HepG2 (cell line): ENCODE measurements around the gene IFNL1. TPM values are rescaled to one million over a fixed set of nuclear protein-coding genes. Genes with fewer than 3 reads are reported as not detected.

ENCODE experiments used
- ASH2L ChIP-seq: fragments of 300-600, 200-600 bp; sonication (generic); IDR thresholded peaks from 2 replicates; pipeline ENCODE4 v1.7.0; 2017; ENCODE audit warnings: low read depth, mild to moderate bottlenecking, moderate library complexity, mixed read lengths, low read length; ENCODE audit not compliant: insufficient read length
- FOXO1 ChIP-seq: sonication (generic); formaldehyde crosslinking; IDR thresholded peaks from 2 replicates; pipeline ENCODE4 v1.4.0; 2020; ENCODE audit warnings: missing genetic modification reagents
- KDM5B ChIP-seq: sonication (generic); formaldehyde crosslinking; IDR thresholded peaks from 2 replicates; pipeline ENCODE4 v1.4.0; 2020; ENCODE audit warnings: missing genetic modification reagents, mild to moderate bottlenecking, borderline replicate concordance
- KMT2B ChIP-seq: IDR thresholded peaks from 2 replicates; pipeline ENCODE4 v1.6.1; 2016; ENCODE audit warnings: missing genetic modification reagents, missing compliant biosample characterization
- PLSCR1 ChIP-seq: sonication (generic); formaldehyde crosslinking; IDR thresholded peaks from 2 replicates; pipeline ENCODE4 v1.5.0; 2020; ENCODE audit warnings: missing genetic modification reagents, mild to moderate bottlenecking, borderline replicate concordance
- RFX3 ChIP-seq: IDR thresholded peaks from 2 replicates; pipeline ENCODE4 v1.6.1; 2016; ENCODE audit warnings: missing biosample characterization, missing genetic modification reagents
- TSC22D2 ChIP-seq: sonication (generic); formaldehyde crosslinking; IDR thresholded peaks from 2 replicates; pipeline ENCODE4 v1.5.1; 2020; ENCODE audit warnings: missing genetic modification reagents, mild to moderate bottlenecking, borderline replicate concordance
- WIZ ChIP-seq: sonication (generic); formaldehyde crosslinking; IDR thresholded peaks from 2 replicates; pipeline ENCODE4 v1.5.1; 2020; ENCODE audit warnings: mild to moderate bottlenecking, missing genetic modification reagents
- ZBTB33 ChIP-seq: sonication (generic); formaldehyde crosslinking; IDR thresholded peaks from 2 replicates; pipeline ENCODE4 v1.4.0; 2020; ENCODE audit warnings: missing genetic modification reagents
- ZFP62 ChIP-seq: sonication (generic); formaldehyde crosslinking; IDR thresholded peaks from 2 replicates; pipeline ENCODE4 v1.4.0; 2020; ENCODE audit warnings: missing genetic modification reagents
- ZNF552 ChIP-seq: sonication (generic); formaldehyde crosslinking; IDR thresholded peaks from 2 replicates; pipeline ENCODE4 v1.9.0; 2022; ENCODE audit warnings: missing genetic modification reagents, mild to moderate bottlenecking, borderline replicate concordance
- ZNF740 ChIP-seq: sonication (generic); formaldehyde crosslinking; IDR thresholded peaks from 2 replicates; pipeline ENCODE4 v1.4.0; 2020; ENCODE audit warnings: missing genetic modification reagents
- polyA plus RNA-seq, 8 experiments: library from polyadenylated mRNA; depleted of rRNA in 3 of 8; stranded (reverse) in 7 of 8; unstranded in 1 of 8; fragments of >200 nt; fragmentation: Illumina TruSeq in 4 of 8; extraction: Trizol in 4 of 8; gene quantifications; 2 replicates each; pipeline versions ENCODE4 v1.2.1 to v1.2.3, GENCODE V29; 2011 to 2016; ENCODE audit warnings: low read depth in 4 of 8, missing spikeins in 1 of 8, mixed read lengths in 1 of 8; ENCODE audit not compliant: insufficient read depth in 1 of 8
- total RNA-seq, 5 experiments: library from RNA; depleted of rRNA; stranded (reverse); fragments of >200 nt; fragmentation: Illumina TruSeq; extraction: Trizol; gene quantifications; 2 replicates each; pipeline ENCODE4 v1.2.3, GENCODE V29; 2016; ENCODE audit warnings: low read depth in 1 of 5

The IFNL1 gene
- total and polyA plus RNA-seq, 2 of the 13 experiments (the other 11 are each of a cell fraction or from before 2014, with no cell fraction given), result not detected

- no peak for TF ChIP-seq ZNF740 (CRISPR knock-in tag)
- TF ChIP-seq TSC22D2 (CRISPR knock-in tag), result no peak
- TF ChIP-seq ZBTB33, result no peak
- TF ChIP-seq ZNF552 (CRISPR knock-in tag), result no peak
- no peak for TF ChIP-seq KDM5B (CRISPR knock-in tag)
- TF ChIP-seq PLSCR1 (CRISPR knock-in tag), result no peak
- no peak for TF ChIP-seq ASH2L
- TF ChIP-seq RFX3 (CRISPR knock-in tag), result no peak
- no peak for TF ChIP-seq FOXO1 (CRISPR knock-in tag)
- no peak for TF ChIP-seq WIZ (CRISPR knock-in tag)
- TF ChIP-seq KMT2B (CRISPR knock-in tag), result no peak
- TF ChIP-seq ZFP62 (CRISPR knock-in tag), result no peak
- TF ChIP-seq, all 625 proteins: peak for 0
Measured at GRCh38 chr19:39248806-39249205, 47.4 kb upstream of the IFNL1 start, which contains the start of gene IFNL4 (continued).
